HG03378 (cell line): ENCODE data around the gene CEP112.
"Not testable (repeated sequence)": the region's sequence is repeated elsewhere in the genome, so short reads cannot be mapped to it uniquely, and the experiment has no call there.

Experiments used
- ATAC-seq: cut with Tn5 transposase; IDR thresholded peaks from one replicate; pipeline ENCODE4 v1.9.1; 2021; ENCODE audit warnings: mild to moderate bottlenecking, moderate library complexity; ENCODE audit not compliant: unreplicated experiment

Gene CEP112

GRCh38 chr17:65797101-65797500 lies 394.8 kb downstream of the CEP112 start:
- ATAC-seq: no peak

GRCh38 chr17:65794572-65794971 lies 397.4 kb downstream of the CEP112 start:
- no peak for ATAC-seq

GRCh38 chr17:65790241-65790640 lies 401.7 kb downstream of the CEP112 start:
- no peak for ATAC-seq

GRCh38 chr17:65787503-65787902 lies 404.4 kb downstream of the CEP112 start:
- ATAC-seq: no peak

- no peak for ATAC-seq
Measured at GRCh38 chr17:65786479-65786878, 405.5 kb downstream of the CEP112 start.

- ATAC-seq: no peak
Measured at GRCh38 chr17:65785109-65785508, 406.8 kb downstream of the CEP112 start.

- no peak for ATAC-seq
Measured at GRCh38 chr17:65783845-65784334, 408.0 kb downstream of the CEP112 start.

GRCh38 chr17:65782104-65782706 lies 409.7 kb downstream of the CEP112 start:
- not testable (repeated sequence) for ATAC-seq

- no peak for ATAC-seq
Measured at GRCh38 chr17:65780111-65780510, 411.8 kb downstream of the CEP112 start.

- ATAC-seq: no peak
Measured at GRCh38 chr17:65776890-65777289, 415.0 kb downstream of the CEP112 start.

- ATAC-seq: no peak
Measured at GRCh38 chr17:65774787-65775186, 417.1 kb downstream of the CEP112 start.

- no peak for ATAC-seq
Measured at GRCh38 chr17:65772989-65773388, 418.9 kb downstream of the CEP112 start.

- ATAC-seq: no peak
Measured at GRCh38 chr17:65771704-65772103, 420.2 kb downstream of the CEP112 start.

- no peak for ATAC-seq
Measured at GRCh38 chr17:65763786-65764185, 428.1 kb downstream of the CEP112 start.

- ATAC-seq: no peak
Measured at GRCh38 chr17:65762973-65763372, 429.0 kb downstream of the CEP112 start.

- no peak for ATAC-seq
Measured at GRCh38 chr17:65759532-65759931, 432.4 kb downstream of the CEP112 start.

- no peak for ATAC-seq
Measured at GRCh38 chr17:65756760-65757159, 435.2 kb downstream of the CEP112 start.

- ATAC-seq: no peak
Measured at GRCh38 chr17:65755799-65756198, 436.1 kb downstream of the CEP112 start.

GRCh38 chr17:65754630-65755029 lies 437.3 kb downstream of the CEP112 start:
- no peak for ATAC-seq

GRCh38 chr17:65754081-65754480 lies 437.9 kb downstream of the CEP112 start:
- no peak for ATAC-seq

- ATAC-seq: no peak
Measured at GRCh38 chr17:65753348-65753747, 438.6 kb downstream of the CEP112 start.

GRCh38 chr17:65751263-65751662 lies 440.7 kb downstream of the CEP112 start:
- ATAC-seq: no peak

GRCh38 chr17:65750631-65751115 lies 441.3 kb downstream of the CEP112 start:
- ATAC-seq: no peak
